ENCODE data around the gene CDK5RAP1.

- TF ChIP-seq TAF1 (IDR thresholded peaks at IDR 0.05; ENCODE audit: borderline replicate concordance, low read depth, low read length) (no peak), POLR2A (IDR thresholded peaks at IDR 0.05; ENCODE audit: low read depth, low read length) (no peak), POLR2AphosphoS5 (IDR thresholded peaks at IDR 0.05; ENCODE audit: low read depth, low read length) (no peak)
Observed at GRCh38 chr20:33399924-33400323, 1.4 kb downstream of the CDK5RAP1 start.
